NK-92 (cell line): ENCODE measurements around the gene PITRM1.
"Not testable (repeated sequence)": the region's sequence is repeated elsewhere in the genome, so short reads cannot be mapped to it uniquely, and the experiment has no call there.

Source experiments
- DNase-seq: peaks from one replicate; lab custom pipeline; 2025; ENCODE audit not compliant: unreplicated experiment; lab: John Stamatoyannopoulos, UW

The PITRM1 gene

GRCh38 chr10:3199488-3199887 is 26.9 kb upstream of the PITRM1 start:
- no peak for DNase-seq

- DNase-seq = no peak
Measured at GRCh38 chr10:3198900-3199299, 26.3 kb upstream of the PITRM1 start.

- DNase-seq = peak; percentile 19
Measured at GRCh38 chr10:3197348-3198003, 24.9 kb upstream of the PITRM1 start.

GRCh38 chr10:3196958-3197347 is 24.4 kb upstream of the PITRM1 start:
- no peak for DNase-seq

GRCh38 chr10:3196482-3196881 is 23.9 kb upstream of the PITRM1 start:
- no peak for DNase-seq

- DNase-seq = no peak
Measured at GRCh38 chr10:3195726-3196125, 23.1 kb upstream of the PITRM1 start.

- DNase-seq = no peak
Measured at GRCh38 chr10:3195286-3195685, 22.7 kb upstream of the PITRM1 start.

- no peak for DNase-seq
Measured at GRCh38 chr10:3194871-3195270, 22.3 kb upstream of the PITRM1 start.

GRCh38 chr10:3193751-3194150 is 21.2 kb upstream of the PITRM1 start:
- no peak for DNase-seq

- DNase-seq = no peak
Measured at GRCh38 chr10:3192856-3193635, 20.5 kb upstream of the PITRM1 start.

GRCh38 chr10:3190817-3191216 is 18.2 kb upstream of the PITRM1 start:
- no peak for DNase-seq

- not testable (repeated sequence) for DNase-seq
Measured at GRCh38 chr10:3187229-3187628, 14.6 kb upstream of the PITRM1 start.

- DNase-seq = no peak
Measured at GRCh38 chr10:3186368-3186767, 13.8 kb upstream of the PITRM1 start.

- no peak for DNase-seq
Measured at GRCh38 chr10:3185386-3185785, 12.8 kb upstream of the PITRM1 start.

GRCh38 chr10:3180355-3181025 is 7.9 kb upstream of the PITRM1 start:
- no peak for DNase-seq

GRCh38 chr10:3179174-3179573 is 6.6 kb upstream of the PITRM1 start:
- DNase-seq = no peak

GRCh38 chr10:3178042-3178441 is 5.5 kb upstream of the PITRM1 start:
- no peak for DNase-seq

- DNase-seq = no peak
Measured at GRCh38 chr10:3173171-3173878, 743 bp upstream of the PITRM1 start.

GRCh38 chr10:3172081-3172445 is 519 bp downstream of the PITRM1 start:
- no peak for DNase-seq

GRCh38 chr10:3171488-3171887 is 1.1 kb downstream of the PITRM1 start:
- DNase-seq = not testable (repeated sequence)

GRCh38 chr10:3169673-3170072 is 2.9 kb downstream of the PITRM1 start:
- no peak for DNase-seq

GRCh38 chr10:3169271-3169670 is 3.3 kb downstream of the PITRM1 start:
- DNase-seq = no peak
